GM21360 (cell line): Measurements from ENCODE around the gene IQCB1.
"Not testable (repeated sequence)": the region's sequence is repeated elsewhere in the genome, so short reads cannot be mapped to it uniquely, and the experiment has no call there.

Source experiments
- ATAC-seq: cut with Tn5 transposase; IDR thresholded peaks from one replicate; pipeline ENCODE4 v1.9.1; 2021; ENCODE audit warnings: mild to moderate bottlenecking, moderate library complexity; ENCODE audit not compliant: unreplicated experiment

Gene IQCB1

GRCh38 chr3:121749276-121750086, 85.4 kb downstream of the IQCB1 start, which contains the start of gene GOLGB1:
Gene GOLGB1, minus strand, starts transcription at chr3:121749741. Its CDS starts 18,770 bp downstream, at chr3:121730971.
- peak; percentile 95 for ATAC-seq

GRCh38 chr3:121748680-121749275, 86.1 kb downstream of the IQCB1 start:
- ATAC-seq = peak; percentile 21

GRCh38 chr3:121747976-121748375, 86.9 kb downstream of the IQCB1 start:
- no peak for ATAC-seq

GRCh38 chr3:121743106-121743505, 91.8 kb downstream of the IQCB1 start:
- ATAC-seq = not testable (repeated sequence)

GRCh38 chr3:121740896-121741295, 94.0 kb downstream of the IQCB1 start:
- no peak for ATAC-seq

DNA sequence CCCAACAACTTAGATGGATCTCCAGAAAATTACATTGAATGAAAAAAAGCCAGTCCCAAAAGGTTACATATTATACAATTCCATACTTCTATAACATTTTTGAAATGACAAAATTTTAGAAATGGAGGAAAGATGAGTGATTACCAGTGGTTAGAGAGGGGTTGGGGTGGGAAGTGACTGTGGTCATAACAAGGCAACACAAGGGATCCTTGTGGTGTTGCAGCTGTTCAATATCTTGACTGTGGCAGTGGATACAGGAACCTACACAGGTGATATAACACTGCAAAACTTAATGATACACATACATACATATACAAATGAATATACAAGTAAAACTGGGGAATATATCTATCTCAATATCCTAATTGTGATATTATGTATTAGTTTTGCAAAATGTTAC, 95.0 kb downstream of the IQCB1 start:
- no peak for ATAC-seq

DNA sequence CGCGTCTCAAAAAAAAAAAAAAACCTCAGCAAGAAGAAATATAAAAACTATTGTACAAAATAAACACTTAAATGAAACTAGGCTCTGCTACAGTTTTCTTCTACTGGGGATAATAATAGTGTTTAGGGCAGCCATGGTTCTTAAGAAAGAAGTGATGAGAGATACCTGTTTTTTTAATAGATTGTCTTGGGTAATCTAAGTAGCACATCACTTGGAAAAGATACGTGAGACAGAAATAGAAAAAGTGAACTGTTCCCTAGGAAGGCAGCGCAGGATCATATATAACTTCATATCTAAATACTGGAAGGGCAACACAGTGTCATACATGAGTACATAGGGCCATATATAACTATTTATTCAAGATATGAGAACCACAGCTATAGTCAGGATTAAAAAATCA, 97.2 kb downstream of the IQCB1 start:
- ATAC-seq = no peak

- ATAC-seq = no peak
Measured at GRCh38 chr3:121736112-121736511, 98.7 kb downstream of the IQCB1 start.

GRCh38 chr3:121735047-121735696, 99.7 kb downstream of the IQCB1 start:
- ATAC-seq = peak; percentile 94

GRCh38 chr3:121730940-121731687, 103.7 kb downstream of the IQCB1 start:
- no peak for ATAC-seq

GRCh38 chr3:121724130-121724529, 110.7 kb downstream of the IQCB1 start:
- peak; percentile 85 for ATAC-seq

DNA sequence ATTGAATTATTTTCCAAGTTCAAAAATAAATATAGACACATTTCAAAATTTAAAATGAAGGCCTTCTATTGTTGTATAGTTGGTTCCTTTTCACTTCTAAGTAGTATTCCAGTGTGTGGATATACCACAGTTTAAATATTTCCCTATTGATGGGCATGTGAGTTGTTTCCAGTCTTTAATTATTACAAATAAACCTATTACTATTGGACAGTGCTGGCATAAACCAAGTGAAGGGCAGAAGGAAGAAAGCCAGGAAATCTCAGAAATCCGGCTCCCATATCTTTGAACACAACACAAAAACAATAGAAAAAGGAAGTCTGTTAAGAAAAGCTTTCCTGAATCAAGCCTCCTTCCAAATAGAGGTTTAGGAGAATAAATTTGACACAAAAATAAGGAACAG, 111.4 kb downstream of the IQCB1 start:
- ATAC-seq = no peak

GRCh38 chr3:121722411-121722810, 112.4 kb downstream of the IQCB1 start:
- no peak for ATAC-seq

DNA sequence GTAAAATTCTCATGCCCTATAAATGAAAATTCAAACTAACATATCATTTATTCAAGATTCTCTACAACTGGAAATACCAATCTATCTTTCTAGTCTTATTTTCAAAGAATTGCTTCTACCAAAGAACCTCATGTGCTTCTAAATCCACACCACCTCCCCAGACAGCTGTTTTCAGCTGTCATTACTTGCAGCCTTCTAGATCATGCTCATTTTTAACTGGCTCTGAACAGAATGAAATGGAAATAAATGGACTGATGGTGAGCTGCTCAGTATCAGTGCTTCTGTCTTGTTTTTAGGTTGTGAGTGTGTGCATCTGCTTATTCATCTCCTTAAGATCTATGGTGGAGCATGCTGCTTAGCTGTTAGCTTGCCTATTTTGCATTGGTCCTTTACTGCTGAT, 114.7 kb downstream of the IQCB1 start:
- no peak for ATAC-seq
